ENCODE measurements around the gene CAMSAP1. TPM values are rescaled to one million over a fixed set of nuclear protein-coding genes. Genes with fewer than 3 reads are reported as not detected.

The CAMSAP1 gene
- total RNA-seq, 1 experiment from 2014 or later, result 52.7 TPM

DNA sequence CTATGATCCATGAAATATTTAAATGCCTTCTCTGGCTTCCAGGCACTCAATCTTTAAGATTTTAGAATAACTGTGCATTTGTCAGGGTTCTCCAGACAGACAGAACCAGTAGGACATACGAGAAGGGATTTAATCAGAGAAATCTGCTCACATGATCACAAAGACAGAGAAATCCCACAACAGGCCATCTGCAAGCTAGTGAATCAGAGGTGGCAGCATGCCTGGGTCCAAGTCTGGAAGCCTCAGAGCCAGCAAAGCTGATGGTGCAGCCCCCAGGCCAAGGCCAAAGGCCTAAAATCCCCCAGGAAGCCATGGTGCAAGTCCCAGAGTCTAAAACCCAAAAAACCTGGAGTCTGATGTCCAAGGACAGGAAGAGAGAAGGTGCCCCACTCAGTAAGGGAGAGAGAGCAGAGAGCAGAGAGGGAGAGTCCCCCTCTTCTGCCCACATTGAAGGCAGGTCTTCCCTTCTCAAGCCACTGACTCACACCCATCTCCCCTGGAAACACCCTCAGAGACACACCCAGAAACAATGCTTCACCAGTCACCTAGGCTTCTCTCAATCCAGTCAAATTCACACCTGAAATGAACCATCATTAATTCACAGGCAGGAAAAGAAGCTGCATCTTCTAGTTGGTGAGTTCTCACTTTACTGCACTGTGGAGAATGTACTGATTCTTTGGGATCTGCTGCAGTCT lies 48.7 kb downstream of the CAMSAP1 start:
- Histone ChIP-seq H3K56ac (ENCODE audit: insufficient read length, low read depth, low read length) (no peak overlapping the region), H2BK12ac (ENCODE audit: insufficient read length, low read depth, low read length) (no peak overlapping the region), H3K4ac (ENCODE audit: low read depth, low read length) (no peak overlapping the region), H3T11ph (ENCODE audit: low read length) (no peak overlapping the region), H3K27me3 (ENCODE audit: insufficient read depth, low read length) (peaks cover 2% of the 10 kb centered on the region; the same call in 1 of the 2 replicates), H3K4me2 (ENCODE audit: insufficient read depth, insufficient read length, low read length) (no peak overlapping the region), H3K23ac (ENCODE audit: insufficient read length, low read depth, low read length) (no peak overlapping the region), H3K23me2 (ENCODE audit: insufficient read length, low read depth, low read length, poor library complexity, severe bottlenecking) (no peaks in the 10 kb centered on the region), H2AK5ac (ENCODE audit: insufficient read length, low read length) (no peak overlapping the region), H2BK15ac (ENCODE audit: low read depth, low read length) (no peak overlapping the region), H3K14ac (ENCODE audit: insufficient read depth, low read length) (no peak overlapping the region), H3K79me2 (ENCODE audit: insufficient read depth, low read length) (peaks cover 5% of the 10 kb centered on the region; the same call in 1 of the 2 replicates), H4K5ac (ENCODE audit: insufficient read length, low read depth, low read length) (no peak overlapping the region), H3K79me1 (ENCODE audit: insufficient read depth, low read depth, low read length, poor library complexity, severe bottlenecking) (peaks cover 6% of the 10 kb centered on the region), H2BK120ac (ENCODE audit: low read depth, low read length, poor library complexity, severe bottlenecking) (no peak overlapping the region), H2BK20ac (ENCODE audit: low read depth, low read length, poor library complexity, severe bottlenecking) (no peak overlapping the region), H3K27ac (ENCODE audit: insufficient read length, low read depth, low read length) (no peak overlapping the region), H2BK5ac (ENCODE audit: insufficient read length, low read length) (no peak overlapping the region), H3K4me1 (ENCODE audit: insufficient read depth, low read length) (no peaks in the 10 kb centered on the region), H3K9me3 (ENCODE audit: control insufficient read depth, low read depth, low read length) (no peaks in the 10 kb centered on the region), H4K91ac (ENCODE audit: insufficient read length, low read depth, low read length) (no peak overlapping the region), H3K18ac (ENCODE audit: insufficient read length, low read depth, low read length) (no peak overlapping the region), H4K8ac (replicated peaks; ENCODE audit: insufficient read length, low read depth, low read length) (no peak overlapping the region), H2AFZ (ENCODE audit: low read length) (no peak overlapping the region), H4K20me1 (ENCODE audit: control insufficient read depth, insufficient read depth, insufficient read length) (no peaks in the 10 kb centered on the region), H3K9ac (ENCODE audit: extremely low read depth, insufficient read length, low read length) (no peak overlapping the region)
- H3K4me1 Mint-ChIP-seq, result no peaks in the 10 kb centered on the region
- H3K4me3 Mint-ChIP-seq, result no peak overlapping the region
- H3K9me3 Mint-ChIP-seq, result no peaks in the 10 kb centered on the region
- peaks cover 35 to 59% (median 56%) of the 10 kb centered on the region in 3 experiments for H3K36me3 Mint-ChIP-seq (ENCODE audit: insufficient read depth in 1 of 3, low read depth in 3 of 3)
- H3K27me3 Mint-ChIP-seq (ENCODE audit: low read depth), result no peaks in the 10 kb centered on the region
- WGBS (ENCODE audit: extremely low coverage, insufficient read length, low lambda C conversion rate), result no CpG with 5 or more reads among the region's 1 CpG
- H3K27ac Mint-ChIP-seq, result peak overlapping the region in 1 of 3 experiments; percentile 26; a peak in 1 of 7 replicates
- TF ChIP-seq CTCF (conservative IDR thresholded peaks at IDR 0.05), result no peak
- DNase-seq, result no peak

Data from H9 (cell line).